Measurements from ENCODE around the gene PTPRT. TPM values are rescaled to one million over a fixed set of nuclear protein-coding genes. Genes with fewer than 3 reads are reported as not detected.

The PTPRT gene
- total and polyA plus RNA-seq, 4 donors: 0.14 to 2.8 (median 0.40) TPM

DNA sequence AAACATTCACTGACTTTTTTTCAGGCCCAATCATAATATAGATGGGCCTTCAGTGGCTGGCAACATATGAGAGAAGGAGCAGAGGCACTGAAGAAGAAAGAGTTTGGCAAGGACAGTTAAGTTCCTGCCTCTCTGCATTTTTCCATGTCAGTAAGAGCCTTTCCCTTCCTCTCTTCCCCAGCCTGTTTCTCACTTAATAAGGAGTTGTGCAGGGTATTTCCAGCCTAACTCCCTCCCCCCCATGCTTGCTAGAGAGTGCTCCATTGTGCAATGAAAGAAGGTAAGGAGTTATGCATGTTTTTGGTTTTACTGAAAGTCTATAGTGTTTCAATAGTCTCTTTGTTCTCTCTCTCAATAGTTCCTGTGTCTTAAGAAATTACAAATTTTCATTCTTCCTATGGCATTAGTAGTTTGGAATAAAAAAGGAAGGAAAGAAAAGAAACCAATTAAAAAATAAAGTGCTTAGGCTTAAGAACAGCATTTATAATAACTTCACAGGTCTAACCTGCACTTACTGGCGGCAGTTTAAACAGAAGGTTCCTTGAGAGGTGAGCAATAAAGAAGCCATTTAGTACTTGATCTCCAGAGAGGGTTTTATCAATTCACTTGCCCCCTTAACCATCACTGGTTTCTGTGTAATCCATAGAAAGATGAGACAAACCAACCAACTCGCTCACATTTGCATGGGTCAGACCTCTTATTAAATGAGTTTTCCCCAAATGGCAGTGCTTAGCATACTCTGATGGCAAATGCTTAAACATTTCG lies 251.1 kb downstream of the PTPRT start:
- no peak for TF ChIP-seq SP1 (IDR thresholded peaks at IDR 0.05)
- TF ChIP-seq HNF4G (IDR thresholded peaks at IDR 0.05): no peak
- TF ChIP-seq, protein P1, sequence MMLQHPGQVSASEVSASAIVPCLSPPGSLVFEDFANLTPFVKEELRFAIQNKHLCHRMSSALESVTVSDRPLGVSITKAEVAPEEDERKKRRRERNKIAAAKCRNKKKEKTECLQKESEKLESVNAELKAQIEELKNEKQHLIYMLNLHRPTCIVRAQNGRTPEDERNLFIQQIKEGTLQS (IDR thresholded peaks at IDR 0.05): no peak
- no peak for TF ChIP-seq RAD21 (IDR thresholded peaks at IDR 0.05)
- TF ChIP-seq, protein P2, sequence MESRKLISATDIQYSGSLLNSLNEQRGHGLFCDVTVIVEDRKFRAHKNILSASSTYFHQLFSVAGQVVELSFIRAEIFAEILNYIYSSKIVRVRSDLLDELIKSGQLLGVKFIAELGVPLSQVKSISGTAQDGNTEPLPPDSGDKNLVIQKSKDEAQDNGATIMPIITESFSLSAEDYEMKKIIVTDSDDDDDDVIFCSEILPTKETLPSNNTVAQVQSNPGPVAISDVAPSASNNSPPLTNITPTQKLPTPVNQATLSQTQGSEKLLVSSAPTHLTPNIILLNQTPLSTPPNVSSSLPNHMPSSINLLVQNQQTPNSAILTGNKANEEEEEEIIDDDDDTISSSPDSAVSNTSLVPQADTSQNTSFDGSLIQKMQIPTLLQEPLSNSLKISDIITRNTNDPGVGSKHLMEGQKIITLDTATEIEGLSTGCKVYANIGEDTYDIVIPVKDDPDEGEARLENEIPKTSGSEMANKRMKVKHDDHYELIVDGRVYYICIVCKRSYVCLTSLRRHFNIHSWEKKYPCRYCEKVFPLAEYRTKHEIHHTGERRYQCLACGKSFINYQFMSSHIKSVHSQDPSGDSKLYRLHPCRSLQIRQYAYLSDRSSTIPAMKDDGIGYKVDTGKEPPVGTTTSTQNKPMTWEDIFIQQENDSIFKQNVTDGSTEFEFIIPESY (IDR thresholded peaks at IDR 0.05): no peak
- TF ChIP-seq MAX (IDR thresholded peaks at IDR 0.05): no peak
- no peak for TF ChIP-seq FOXA1 (IDR thresholded peaks at IDR 0.05)
- no peak for TF ChIP-seq EGR1 (IDR thresholded peaks at IDR 0.05; ENCODE audit: low read depth in 2 of 2)
- no peak for TF ChIP-seq NR2F2 (IDR thresholded peaks at IDR 0.05)
- no peak for TF ChIP-seq GABPA (IDR thresholded peaks at IDR 0.05 in 1 of 2, conservative IDR thresholded peaks at IDR 0.05 in 1 of 2)
- no peak for TF ChIP-seq CTCF (IDR thresholded peaks at IDR 0.05; ENCODE audit: low read depth, low read length, missing input control)
- H3K27ac ChIP-seq (ENCODE audit: low read depth in 1 of 2, low read length in 2 of 2): no peak overlapping the region
- no peak overlapping the region for H3K4me3 ChIP-seq (ENCODE audit: low read depth in 1 of 3, low read length in 3 of 3)
- H3K4me1 ChIP-seq (ENCODE audit: control insufficient read depth in 4 of 4, insufficient read depth in 4 of 4, low read length in 3 of 4): no peaks in the 10 kb centered on the region
- peaks cover 0 to 3% (median 0%) of the 10 kb centered on the region in 4 donors for H3K9me3 ChIP-seq (ENCODE audit: control insufficient read depth in 4 of 4, low read length in 3 of 4)
- 87% methylated on average over 3 of the region's 3 CpGs for WGBS
- H3K36me3 ChIP-seq (ENCODE audit: control insufficient read depth in 4 of 4, insufficient read depth in 3 of 4, low read depth in 1 of 4, low read length in 3 of 4): no peaks in the 10 kb centered on the region
- DNase-seq (ENCODE audit: low spot score): no peak
- H3K9ac ChIP-seq (ENCODE audit: low read depth in 1 of 2, low read length in 2 of 2): no peak overlapping the region
- no peaks in the 10 kb centered on the region for H3K27me3 ChIP-seq (ENCODE audit: control insufficient read depth in 4 of 4, insufficient read depth in 4 of 4, low read length in 3 of 4)

DNA sequence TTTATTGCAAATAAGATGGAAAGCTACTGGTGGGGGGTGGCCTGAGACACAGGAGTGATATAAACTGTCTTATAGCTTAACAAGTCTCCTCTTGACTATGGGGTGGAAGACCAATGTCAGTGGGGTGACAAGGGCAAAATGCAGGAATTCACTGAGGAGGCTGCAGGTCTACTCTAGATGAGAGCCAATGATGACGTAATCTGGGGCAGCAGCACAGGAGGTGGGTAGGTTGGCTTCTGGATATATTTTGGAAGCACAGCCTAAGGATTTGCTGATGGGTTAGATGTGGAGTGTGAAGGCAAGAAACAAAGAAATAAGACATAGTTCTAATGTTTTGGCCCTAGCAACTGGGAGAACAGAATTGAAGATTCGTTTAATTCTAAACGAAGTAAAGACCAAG lies 253.2 kb downstream of the PTPRT start:
- DNase-seq (ENCODE audit: low spot score): no peak
- 96% methylated on average over 3 of the region's 3 CpGs for WGBS

More for the DNA sequence above, 253.2 kb downstream of the PTPRT start:
- Histone ChIP-seq H3K27me3 (ENCODE audit: control insufficient read depth in 4 of 4, insufficient read depth in 4 of 4, low read length in 3 of 4) (no peaks in the 10 kb centered on the region), H3K27ac (ENCODE audit: low read depth in 1 of 2, low read length in 2 of 2) (no peak overlapping the region), H3K4me1 (ENCODE audit: control insufficient read depth in 4 of 4, insufficient read depth in 4 of 4, low read length in 3 of 4) (no peaks in the 10 kb centered on the region), H3K4me3 (ENCODE audit: low read depth in 1 of 3, low read length in 3 of 3) (no peak overlapping the region), H3K9ac (ENCODE audit: low read depth in 1 of 2, low read length in 2 of 2) (no peak overlapping the region), H3K9me3 (ENCODE audit: control insufficient read depth in 4 of 4, low read length in 3 of 4) (peaks cover 0 to 3% (median 0%) of the 10 kb centered on the region in 4 donors), H3K36me3 (ENCODE audit: control insufficient read depth in 4 of 4, insufficient read depth in 3 of 4, low read depth in 1 of 4, low read length in 3 of 4) (no peaks in the 10 kb centered on the region)
- TF ChIP-seq CTCF (IDR thresholded peaks at IDR 0.05; ENCODE audit: low read depth, low read length, missing input control) (no peak), EGR1 (IDR thresholded peaks at IDR 0.05; ENCODE audit: low read depth in 2 of 2) (no peak), NR2F2 (IDR thresholded peaks at IDR 0.05) (no peak), FOXA1 (IDR thresholded peaks at IDR 0.05) (no peak), YY1 (IDR thresholded peaks at IDR 0.05) (no peak), SP1 (IDR thresholded peaks at IDR 0.05) (no peak), GABPA (IDR thresholded peaks at IDR 0.05 in 1 of 2, conservative IDR thresholded peaks at IDR 0.05 in 1 of 2) (no peak), HNF4A (conservative IDR thresholded peaks at IDR 0.05) (no peak), JUND (IDR thresholded peaks at IDR 0.05) (no peak), HNF4G (IDR thresholded peaks at IDR 0.05) (no peak), FOXA2 (IDR thresholded peaks at IDR 0.05) (no peak), RXRA (IDR thresholded peaks at IDR 0.05) (no peak), MAX (IDR thresholded peaks at IDR 0.05) (no peak), RAD21 (IDR thresholded peaks at IDR 0.05) (no peak), TAF1 (conservative IDR thresholded peaks at IDR 0.05) (no peak)
- TF ChIP-seq, protein P3, sequence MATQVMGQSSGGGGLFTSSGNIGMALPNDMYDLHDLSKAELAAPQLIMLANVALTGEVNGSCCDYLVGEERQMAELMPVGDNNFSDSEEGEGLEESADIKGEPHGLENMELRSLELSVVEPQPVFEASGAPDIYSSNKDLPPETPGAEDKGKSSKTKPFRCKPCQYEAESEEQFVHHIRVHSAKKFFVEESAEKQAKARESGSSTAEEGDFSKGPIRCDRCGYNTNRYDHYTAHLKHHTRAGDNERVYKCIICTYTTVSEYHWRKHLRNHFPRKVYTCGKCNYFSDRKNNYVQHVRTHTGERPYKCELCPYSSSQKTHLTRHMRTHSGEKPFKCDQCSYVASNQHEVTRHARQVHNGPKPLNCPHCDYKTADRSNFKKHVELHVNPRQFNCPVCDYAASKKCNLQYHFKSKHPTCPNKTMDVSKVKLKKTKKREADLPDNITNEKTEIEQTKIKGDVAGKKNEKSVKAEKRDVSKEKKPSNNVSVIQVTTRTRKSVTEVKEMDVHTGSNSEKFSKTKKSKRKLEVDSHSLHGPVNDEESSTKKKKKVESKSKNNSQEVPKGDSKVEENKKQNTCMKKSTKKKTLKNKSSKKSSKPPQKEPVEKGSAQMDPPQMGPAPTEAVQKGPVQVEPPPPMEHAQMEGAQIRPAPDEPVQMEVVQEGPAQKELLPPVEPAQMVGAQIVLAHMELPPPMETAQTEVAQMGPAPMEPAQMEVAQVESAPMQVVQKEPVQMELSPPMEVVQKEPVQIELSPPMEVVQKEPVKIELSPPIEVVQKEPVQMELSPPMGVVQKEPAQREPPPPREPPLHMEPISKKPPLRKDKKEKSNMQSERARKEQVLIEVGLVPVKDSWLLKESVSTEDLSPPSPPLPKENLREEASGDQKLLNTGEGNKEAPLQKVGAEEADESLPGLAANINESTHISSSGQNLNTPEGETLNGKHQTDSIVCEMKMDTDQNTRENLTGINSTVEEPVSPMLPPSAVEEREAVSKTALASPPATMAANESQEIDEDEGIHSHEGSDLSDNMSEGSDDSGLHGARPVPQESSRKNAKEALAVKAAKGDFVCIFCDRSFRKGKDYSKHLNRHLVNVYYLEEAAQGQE (IDR thresholded peaks at IDR 0.05): no peak

Data from liver (tissue), 9 donors.